ENCODE results near the gene PIK3R6. TPM values are rescaled to one million over a fixed set of nuclear protein-coding genes. Genes with fewer than 3 reads are reported as not detected.

PIK3R6 gene, protein sequence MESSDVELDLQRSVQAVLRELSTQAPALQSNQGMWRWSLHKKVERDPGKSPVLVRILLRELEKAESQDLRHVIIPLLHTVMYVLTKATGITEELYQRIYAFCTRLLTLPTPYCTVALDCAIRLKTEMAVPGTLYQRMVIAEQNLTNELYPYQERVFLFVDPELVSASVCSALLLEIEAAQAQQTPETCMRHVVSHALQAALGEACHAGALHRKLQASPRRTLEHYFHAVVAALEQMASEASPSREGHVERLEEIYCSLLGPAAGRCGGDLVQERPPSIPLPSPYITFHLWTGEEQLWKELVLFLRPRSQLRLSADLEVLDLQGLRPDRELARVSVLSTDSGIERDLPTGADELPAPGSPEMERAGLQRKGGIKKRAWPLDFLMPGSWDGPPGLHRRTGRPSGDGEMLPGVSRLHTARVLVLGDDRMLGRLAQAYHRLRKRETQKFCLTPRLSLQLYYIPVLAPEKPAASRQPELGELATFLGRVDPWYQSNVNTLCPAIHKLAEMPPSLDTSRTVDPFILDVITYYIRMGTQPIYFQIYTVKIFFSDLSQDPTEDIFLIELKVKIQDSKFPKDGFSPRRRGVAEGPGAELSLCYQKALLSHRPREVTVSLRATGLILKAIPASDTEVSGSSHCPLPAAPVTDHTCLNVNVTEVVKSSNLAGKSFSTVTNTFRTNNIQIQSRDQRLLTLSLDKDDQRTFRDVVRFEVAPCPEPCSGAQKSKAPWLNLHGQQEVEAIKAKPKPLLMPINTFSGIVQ
- 1 to 10 TPM in 1 of 4 donors, under 1 TPM in 3; 0.22 to 2.5 (median 0.35) TPM for total RNA-seq

DNA sequence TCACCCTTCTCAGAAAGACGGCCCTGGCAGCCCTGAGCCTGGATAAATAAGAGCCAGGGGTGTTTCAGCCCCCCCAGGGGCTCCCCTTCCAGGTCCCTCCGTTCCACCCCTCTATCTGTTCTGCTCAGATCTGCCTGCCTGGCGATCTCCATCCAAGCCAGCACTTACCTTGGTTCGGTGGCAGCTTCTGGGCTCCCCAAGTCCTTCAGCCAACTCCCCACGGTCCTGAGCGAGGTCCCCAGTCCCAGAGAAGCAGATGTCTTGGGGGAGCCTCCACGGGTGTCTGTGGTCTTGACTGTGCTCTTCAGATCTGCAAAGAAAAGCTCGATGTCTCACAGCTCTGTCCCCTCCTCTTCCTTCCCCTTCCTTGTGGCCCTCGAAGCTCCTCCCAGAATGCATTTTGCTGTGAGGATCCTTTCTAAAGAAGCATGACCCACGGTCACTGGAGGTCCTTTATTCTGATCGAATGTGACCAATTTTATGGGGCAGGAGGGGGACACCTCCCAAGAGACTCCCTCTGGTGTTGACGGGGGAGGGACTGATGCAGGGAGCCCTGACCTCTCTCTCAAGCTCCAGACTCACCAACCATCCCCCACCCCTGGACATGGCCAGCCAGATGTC, at the start of gene PIK3R6:
TSS of gene PIK3R6 (minus strand) at position 314 of the 621 bp plus-strand sequence. CDS start 17,880 bp downstream, outside the sequence.
- Histone ChIP-seq H3K27ac (peak within 1 kb of the TSS in 1 of 4 donors; percentile 17), H3K4me1 (no peaks in the 10 kb centered on the region), H3K27me3 (peaks cover 0 to 28% (median 0%) of the 10 kb centered on the region in 4 donors), H3K4me3 (peak within 1 kb of the TSS in 3 of 4 donors; percentile 17 to 40 (median 25)), H3K9me3 (no peaks in the 10 kb centered on the region), H3K36me3 (no peaks in the 10 kb centered on the region)
- WGBS, 2 donors, result 43 to 54% methylated on average over 2 to 11 of the region's 12 CpGs
- DNase-seq, result no peak
- TF ChIP-seq, protein P1, sequence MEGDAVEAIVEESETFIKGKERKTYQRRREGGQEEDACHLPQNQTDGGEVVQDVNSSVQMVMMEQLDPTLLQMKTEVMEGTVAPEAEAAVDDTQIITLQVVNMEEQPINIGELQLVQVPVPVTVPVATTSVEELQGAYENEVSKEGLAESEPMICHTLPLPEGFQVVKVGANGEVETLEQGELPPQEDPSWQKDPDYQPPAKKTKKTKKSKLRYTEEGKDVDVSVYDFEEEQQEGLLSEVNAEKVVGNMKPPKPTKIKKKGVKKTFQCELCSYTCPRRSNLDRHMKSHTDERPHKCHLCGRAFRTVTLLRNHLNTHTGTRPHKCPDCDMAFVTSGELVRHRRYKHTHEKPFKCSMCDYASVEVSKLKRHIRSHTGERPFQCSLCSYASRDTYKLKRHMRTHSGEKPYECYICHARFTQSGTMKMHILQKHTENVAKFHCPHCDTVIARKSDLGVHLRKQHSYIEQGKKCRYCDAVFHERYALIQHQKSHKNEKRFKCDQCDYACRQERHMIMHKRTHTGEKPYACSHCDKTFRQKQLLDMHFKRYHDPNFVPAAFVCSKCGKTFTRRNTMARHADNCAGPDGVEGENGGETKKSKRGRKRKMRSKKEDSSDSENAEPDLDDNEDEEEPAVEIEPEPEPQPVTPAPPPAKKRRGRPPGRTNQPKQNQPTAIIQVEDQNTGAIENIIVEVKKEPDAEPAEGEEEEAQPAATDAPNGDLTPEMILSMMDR (IDR thresholded peaks at IDR 0.05), result no peak
- TF ChIP-seq POLR2A (IDR thresholded peaks at IDR 0.05), result peak in 1 of 4 donors; percentile 41
- intact Hi-C loops (cut with DNase I), result no loop called here

DNA sequence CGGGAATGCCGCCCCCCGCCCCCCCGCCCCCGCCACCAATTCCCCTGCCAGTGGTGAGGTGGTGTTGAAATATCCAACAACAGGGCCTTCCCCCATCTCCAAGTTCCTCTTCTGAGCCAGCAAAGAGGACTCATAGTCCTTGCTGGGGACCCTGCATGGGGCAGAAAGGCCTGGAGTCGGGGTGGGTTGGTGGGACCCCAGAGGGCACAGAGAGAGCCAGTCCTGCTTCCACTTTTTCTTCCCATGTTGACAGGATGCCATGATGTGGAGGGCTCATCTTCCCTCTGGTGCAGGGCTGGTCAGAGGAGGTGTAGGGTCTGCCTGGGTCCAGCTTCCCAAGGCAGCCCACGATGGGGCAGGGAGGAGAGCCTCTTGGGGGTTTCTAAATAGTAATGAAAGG, 49.0 kb upstream of the PIK3R6 start:
- H3K4me1 ChIP-seq, result no peaks in the 10 kb centered on the region
- WGBS, 2 donors, result 17 to 63% methylated on average over 1 to 2 of the region's 7 CpGs
- H3K4me3 ChIP-seq, result no peak overlapping the region
- peaks cover 0 to 22% (median 0%) of the 10 kb centered on the region in 4 donors for H3K27me3 ChIP-seq
- intact Hi-C loops (cut with DNase I), result no loop called here
- TF ChIP-seq, protein P1 (IDR thresholded peaks at IDR 0.05), result no peak
- no peak for TF ChIP-seq POLR2A (IDR thresholded peaks at IDR 0.05)
- H3K9me3 ChIP-seq, result peaks cover 0 to 14% (median 0%) of the 10 kb centered on the region in 3 donors
- peak overlapping the region in 2 of 4 donors; percentile 38 to 75 for H3K27ac ChIP-seq
- DNase-seq, result no peak
- no peaks in the 10 kb centered on the region for H3K36me3 ChIP-seq

GRCh38 chr17:8914554-8914953, 47.1 kb upstream of the PIK3R6 start:
- no peak for TF ChIP-seq POLR2A (IDR thresholded peaks at IDR 0.05)
- TF ChIP-seq, protein P1 (IDR thresholded peaks at IDR 0.05), result no peak
- intact Hi-C loops (cut with DNase I), result no loop called here
- Histone ChIP-seq H3K4me3 (no peak overlapping the region), H3K9me3 (peaks cover 0 to 14% (median 0%) of the 10 kb centered on the region in 3 donors), H3K36me3 (no peaks in the 10 kb centered on the region), H3K27me3 (peaks cover 0 to 27% (median 0%) of the 10 kb centered on the region in 4 donors), H3K27ac (no peak overlapping the region), H3K4me1 (no peaks in the 10 kb centered on the region)
- DNase-seq, result no peak
- WGBS, 2 donors, result 73 to 85% methylated on average over 2 to 7 of the region's 8 CpGs

DNA sequence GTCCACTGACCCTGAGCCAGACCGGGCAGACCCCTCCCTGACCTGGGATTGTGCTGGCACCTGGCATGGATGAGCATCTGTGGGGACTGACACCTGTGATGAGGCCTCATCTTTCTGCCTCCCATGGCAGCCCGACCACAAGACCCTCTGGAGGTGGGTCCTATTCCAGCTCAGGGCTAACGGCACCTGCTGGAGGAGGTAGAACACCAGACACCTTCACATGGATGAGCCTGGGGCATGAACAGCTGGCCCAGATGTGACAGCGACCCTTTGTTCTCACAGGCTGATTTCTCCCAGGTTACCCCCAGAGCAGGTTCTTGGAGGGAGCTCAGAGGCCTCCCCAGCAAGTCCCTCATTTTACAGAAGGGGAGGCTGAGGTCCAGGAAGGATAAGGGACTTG, 46.4 kb upstream of the PIK3R6 start:
- no peaks in the 10 kb centered on the region for H3K4me1 ChIP-seq
- intact Hi-C loops (cut with DNase I), result no loop called here
- no peak overlapping the region for H3K4me3 ChIP-seq
- H3K27ac ChIP-seq, result no peak overlapping the region
- TF ChIP-seq, protein P1 (IDR thresholded peaks at IDR 0.05), result no peak
- no peak for TF ChIP-seq POLR2A (IDR thresholded peaks at IDR 0.05)
- H3K27me3 ChIP-seq, result peaks cover 0 to 27% (median 0%) of the 10 kb centered on the region in 4 donors
- no peaks in the 10 kb centered on the region for H3K36me3 ChIP-seq
- DNase-seq, result no peak
- WGBS, 2 donors, result no CpG with 5 or more reads among the region's 4 CpGs
- peaks cover 0 to 14% (median 0%) of the 10 kb centered on the region in 3 donors for H3K9me3 ChIP-seq

Data from esophagus squamous epithelium (tissue), 5 donors.